GM18526 (cell line): ENCODE data around the gene DCAKD.

Experiments
- POLR2A ChIP-seq: IDR thresholded peaks from 3 replicates; pipeline ENCODE4 v1.6.1; 2011; ENCODE audit not compliant: insufficient read length; ENCODE audit errors: extremely low read depth

DCAKD gene

GRCh38 chr17:45001310-45001709 is 50.1 kb downstream of the DCAKD start:
- TF ChIP-seq POLR2A: no peak

DNA sequence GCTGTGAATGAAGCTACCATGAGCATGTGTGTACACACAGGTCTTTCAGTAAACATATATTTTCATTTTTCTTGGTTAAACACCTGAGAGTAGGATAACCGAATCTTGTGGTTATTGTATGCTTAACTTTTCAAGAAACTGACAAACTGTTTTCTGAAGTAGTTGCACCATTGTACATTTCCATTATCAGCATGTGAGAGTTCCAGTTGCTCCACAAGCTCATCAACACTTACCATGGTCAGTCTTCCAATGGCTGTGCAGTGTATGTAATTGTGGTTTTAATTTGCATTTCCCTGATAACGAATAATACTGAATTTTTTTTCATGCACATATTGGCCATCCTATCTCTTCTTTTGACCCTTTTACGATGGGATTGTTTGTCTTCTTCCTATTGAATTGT is 52.0 kb downstream of the DCAKD start:
- no peak for TF ChIP-seq POLR2A

GRCh38 chr17:44998646-44999045 is 52.8 kb downstream of the DCAKD start:
- no peak for TF ChIP-seq POLR2A

DNA sequence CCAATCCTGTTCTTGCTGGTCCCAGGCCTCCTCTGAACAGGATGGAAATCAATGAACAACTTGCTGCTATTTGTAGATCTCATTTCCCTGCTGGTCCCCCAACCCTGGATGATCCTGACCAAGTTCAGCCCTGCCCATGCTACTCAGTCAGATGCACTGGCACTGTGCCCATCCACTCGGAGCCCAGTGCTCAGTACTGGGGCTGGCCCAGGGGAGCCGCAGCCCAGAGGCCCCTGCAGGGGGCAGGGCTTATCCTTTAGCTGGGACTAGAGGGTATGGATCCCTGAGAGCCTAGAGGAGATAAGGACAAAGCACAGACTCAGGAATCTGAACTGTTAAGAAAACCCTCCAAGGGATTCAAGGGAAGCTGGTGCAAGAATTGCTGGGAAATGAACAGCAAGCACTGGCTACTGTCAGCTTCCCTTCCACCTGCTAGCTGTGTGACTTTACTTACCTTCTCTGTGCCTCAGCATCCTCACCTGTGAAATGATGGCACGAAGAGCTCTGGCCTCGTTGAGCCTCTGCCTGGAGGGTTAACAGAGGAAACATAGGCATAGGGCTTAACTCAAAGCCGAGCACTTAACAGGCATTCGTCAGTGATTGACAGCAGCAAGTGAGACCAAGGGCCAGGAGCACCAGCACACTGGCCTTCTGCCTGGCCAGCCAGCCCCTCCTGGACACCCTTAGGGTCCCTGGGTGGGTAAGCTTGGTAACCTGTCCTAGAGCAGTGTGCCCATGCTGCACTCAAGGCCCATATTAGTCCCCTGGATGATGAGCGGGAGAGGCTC is 53.5 kb downstream of the DCAKD start:
- TF ChIP-seq POLR2A: no peak

DNA sequence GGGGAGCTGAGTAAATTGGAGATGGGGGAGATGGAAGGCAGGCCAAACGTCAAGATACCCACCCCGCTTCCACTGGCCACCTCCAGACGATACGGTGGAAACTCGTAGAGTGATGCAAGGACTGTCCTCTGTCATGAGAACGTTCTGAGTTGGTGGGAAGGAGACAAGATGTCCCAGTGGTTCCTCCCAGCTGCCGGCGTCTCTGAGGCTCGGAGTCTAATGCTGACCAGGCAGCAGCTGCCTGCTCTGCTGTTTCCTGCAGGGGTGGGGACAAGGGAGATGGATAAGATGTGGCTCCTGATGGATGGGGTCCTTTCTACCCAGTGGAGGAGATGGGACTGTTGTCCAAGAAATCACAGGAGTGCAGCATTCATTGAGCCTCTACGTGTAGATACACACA is 55.1 kb downstream of the DCAKD start:
- no peak for TF ChIP-seq POLR2A

DNA sequence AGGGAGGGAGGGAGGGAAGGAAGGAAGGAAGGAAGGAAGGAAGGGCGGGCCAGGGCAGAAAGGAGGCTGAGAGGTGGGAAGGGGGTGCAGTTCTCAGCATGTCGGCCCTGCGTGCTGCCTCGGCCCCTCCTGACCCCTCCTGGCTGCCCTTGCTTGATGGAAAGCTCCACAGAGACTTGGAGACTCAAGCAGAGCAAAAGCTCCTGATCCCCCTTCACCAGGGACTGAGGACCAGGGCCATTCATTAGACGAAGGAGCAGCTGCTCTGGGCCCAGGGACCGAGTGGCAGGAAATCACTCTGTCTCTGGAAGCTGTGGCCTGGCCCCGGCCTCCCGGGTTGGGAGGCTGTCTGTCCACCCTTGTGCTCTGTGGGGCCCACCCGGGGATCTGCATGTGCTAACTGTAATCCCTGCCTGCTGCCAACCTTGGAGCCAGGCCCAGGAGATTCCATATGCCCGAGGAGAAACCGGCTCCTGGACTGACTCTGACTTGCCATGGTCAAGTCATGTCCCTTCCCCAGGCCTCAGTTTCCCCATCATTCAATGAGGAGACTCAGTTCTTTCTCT is 55.9 kb downstream of the DCAKD start:
- TF ChIP-seq POLR2A: no peak

DNA sequence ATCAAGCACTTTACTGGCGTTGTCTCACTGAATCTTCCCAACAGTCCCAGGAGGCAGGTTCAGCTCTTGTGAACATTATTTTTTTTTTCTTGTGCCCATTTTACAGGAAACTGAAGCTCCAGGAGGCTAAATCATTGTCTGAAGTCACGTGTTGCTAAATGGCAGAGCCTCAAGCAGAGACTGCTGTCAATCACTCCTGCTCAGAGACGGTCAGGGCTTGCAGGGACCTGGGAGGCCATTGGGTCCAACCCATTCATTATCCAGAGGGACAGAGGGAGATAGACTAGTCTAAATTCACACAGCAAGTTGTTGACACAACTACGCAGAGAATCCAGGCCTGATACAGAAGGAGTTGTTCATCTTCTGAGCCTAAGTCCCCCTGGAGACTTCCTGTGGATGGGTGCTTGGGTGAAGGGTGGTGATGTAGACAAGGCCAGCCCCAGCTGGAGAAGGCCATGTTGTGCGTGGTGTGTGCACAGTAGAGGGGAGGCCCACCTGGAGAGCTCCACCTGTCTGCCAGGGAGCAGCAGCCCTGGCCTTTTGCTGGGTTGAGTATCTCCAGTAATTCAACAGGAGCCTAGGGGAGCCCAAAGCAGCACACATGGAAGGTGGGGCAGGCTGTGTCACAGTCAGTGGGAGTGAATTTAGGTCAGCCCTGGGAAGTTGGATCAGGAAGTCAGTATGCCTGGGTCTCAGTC is 59.0 kb downstream of the DCAKD start:
- no peak for TF ChIP-seq POLR2A

DNA sequence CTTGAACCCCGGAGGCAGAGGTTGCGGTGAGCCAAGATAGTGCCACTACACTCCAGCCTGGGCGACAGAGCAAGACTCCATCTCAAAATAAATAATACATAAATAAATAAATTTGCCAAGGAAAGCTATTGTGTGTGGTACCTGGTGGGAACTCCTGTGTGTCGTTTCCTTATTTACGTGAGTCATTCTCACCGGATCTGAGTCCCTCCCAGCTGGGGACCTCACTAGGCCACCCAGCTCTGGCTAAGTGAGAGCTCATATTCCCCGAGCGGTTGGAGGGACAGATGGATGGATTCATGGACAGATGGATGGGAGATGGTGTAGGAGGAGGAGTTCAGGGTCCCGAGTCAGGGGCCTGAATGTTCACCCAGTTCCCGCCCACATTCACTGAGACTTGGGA is 60.4 kb downstream of the DCAKD start:
- TF ChIP-seq POLR2A: no peak

DNA sequence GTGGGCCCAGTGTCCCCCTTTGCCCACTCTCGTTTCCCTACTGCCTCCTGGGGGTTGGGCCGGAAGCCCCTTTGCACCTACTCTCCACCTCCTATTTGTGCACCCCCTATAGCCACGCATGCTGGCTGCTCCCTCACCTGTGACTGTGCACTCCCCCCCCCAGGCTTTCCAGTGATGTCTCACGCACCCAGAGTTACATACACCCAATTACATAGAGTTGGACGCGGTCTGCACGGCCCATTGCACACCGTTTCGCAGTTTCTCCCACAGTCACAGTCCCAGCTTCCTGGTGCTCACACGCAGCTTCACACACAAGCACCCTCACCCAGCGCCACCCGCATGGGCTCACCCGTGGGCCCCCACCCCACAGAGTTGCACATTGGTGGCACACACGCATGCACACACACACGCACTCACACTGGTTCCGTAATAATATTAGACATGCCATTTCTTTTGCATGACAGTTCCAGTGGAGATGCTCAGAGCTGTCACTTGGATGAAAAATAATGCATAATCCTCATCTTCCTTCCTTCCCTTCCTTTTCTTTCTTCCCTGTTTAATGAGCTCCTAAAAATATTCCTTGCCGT is 61.8 kb downstream of the DCAKD start:
- no peak for TF ChIP-seq POLR2A

GRCh38 chr17:44988044-44988942 is 63.1 kb downstream of the DCAKD start:
- TF ChIP-seq POLR2A: no peak

DNA sequence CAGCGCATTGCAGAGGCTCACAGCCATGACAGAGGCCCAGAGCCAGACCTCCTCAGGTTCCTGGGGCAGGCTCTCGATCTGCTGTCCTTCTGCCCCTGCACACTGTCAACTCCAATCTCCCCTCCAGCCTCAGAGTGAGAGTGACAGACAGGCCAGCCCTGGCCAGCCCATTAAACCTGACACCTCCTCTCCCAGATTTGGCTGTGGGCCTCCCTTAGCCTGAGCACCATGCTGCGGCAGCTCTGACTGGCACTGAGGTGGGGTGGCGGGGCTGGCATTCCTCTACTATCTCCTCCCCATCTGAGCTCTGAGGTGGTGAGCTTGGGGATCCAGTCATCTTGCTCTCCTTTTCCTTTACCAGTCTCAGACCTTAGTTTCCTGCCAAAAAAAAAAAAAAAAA is 67.9 kb downstream of the DCAKD start:
- no peak for TF ChIP-seq POLR2A

DNA sequence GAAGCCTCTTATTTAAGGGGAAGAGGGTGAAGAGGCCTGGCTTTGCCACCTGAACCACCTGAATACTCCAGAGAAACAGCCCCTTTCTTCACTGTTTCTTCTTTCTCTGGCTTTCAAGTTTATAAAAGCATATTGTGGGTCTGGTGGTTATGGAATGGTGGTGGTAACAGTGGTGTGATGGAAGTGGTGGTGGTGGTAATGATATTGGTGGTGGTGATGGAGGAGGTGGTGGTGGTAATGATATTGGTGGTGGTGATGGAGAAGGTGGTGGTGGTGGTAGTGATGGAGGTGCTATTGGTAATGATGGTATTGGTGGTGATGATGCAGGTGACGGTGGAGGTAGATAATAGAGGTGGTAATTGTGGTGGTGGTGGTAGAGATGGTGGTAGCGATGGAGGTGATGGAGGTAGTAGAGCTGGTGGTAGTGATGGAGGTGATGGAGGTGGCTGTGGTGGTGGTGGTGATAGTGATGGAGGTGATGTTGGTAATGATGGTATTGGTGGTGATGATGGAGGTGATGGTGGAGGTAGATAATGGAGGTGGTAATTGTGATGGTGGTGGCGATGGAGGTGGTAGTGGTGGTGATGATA is 69.2 kb downstream of the DCAKD start:
- no peak for TF ChIP-seq POLR2A

DNA sequence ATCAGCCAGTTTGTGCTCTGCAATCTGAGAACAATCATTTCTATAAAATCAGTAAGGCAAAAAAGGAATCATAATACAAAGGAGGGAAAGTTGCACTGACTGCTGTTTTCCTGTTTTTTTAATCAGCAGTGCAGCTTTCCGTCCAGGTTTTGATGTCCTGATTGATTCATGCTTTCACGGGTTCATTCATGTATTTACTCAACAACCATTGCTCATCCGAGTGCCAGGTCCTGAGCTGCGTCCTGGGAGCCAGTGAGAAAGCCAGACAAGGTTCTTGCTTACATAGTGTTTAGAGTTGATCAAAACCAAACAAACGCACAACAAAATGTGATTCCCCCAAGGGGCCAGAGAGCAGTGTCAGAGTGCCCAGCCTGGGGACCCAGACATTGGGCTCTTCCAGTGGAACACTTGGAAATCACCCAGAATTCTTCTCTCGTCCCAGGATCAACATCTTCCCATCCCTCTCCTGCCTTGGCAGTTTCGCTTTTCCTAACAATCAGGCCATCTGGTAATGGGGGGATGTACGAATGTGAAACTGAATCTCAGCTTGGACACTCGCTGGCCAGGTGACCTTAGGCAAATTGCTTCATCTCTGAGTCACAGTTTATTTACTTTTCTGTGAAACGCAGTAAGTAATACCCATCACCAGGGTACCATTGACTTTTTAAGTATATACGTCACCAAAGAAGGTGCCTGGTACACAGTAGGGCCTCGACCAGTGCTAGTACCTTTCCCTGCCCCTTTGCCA is 70.0 kb downstream of the DCAKD start:
- no peak for TF ChIP-seq POLR2A

- no peak for TF ChIP-seq POLR2A
Observed at GRCh38 chr17:44979426-44979995, 71.9 kb downstream of the DCAKD start.
